Placental pericyte (primary cell): ENCODE measurements around the gene SYTL5. TPM values are rescaled to one million over a fixed set of nuclear protein-coding genes. Genes with fewer than 3 reads are reported as not detected.

ENCODE experiments used
- small RNA-seq: library from RNA; depleted of rRNA; stranded (forward); fragments of <200 nt; gene quantifications from one replicate; pipeline ENCODE3, GENCODE V24; 2012; ENCODE audit warnings: low replicate concordance
- total RNA-seq: library from RNA; depleted of rRNA; stranded (reverse); fragments of >200 nt; gene quantifications from 2 replicates; pipeline ENCODE4 v1.2.3, GENCODE V29; 2012

The SYTL5 gene
- total RNA-seq: 1.5 and 20.9 TPM in 2 replicates

DNA sequence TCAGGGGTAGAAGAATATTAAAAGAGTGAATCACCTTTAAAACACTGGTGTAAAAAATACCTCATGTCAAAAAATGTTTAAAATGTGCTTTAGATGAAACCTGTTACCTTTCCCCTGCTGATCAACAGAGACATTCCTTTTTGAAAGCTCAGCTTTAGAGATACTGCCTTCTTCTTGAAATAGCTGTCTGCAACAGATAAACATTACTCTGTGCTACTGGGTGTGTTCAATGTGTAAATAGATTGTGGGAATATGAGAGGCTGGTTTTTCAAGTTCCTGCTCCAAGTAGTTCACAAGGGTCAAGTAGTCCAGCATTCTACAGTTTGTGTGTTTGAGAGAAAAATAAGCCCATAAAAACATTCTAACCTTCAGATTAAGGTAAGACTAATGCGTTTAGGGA is at the start of gene SYTL5:
Gene SYTL5, plus strand, starts transcription at position 263 of the 400 bp plus-strand sequence. CDS start 27,337 bp downstream, outside the sequence.

Small RNA genes lying within 50 kb of the gene (small RNA-seq; reads per million reads assigned to genes)
- gene MIR548AJ2: not detected

Other genes starting within 250 kb of the SYTL5 start
- under 0.01 and 0.14 TPM in 2 replicates for gene CYBB, start 226.5 kb upstream of the SYTL5 start, total RNA-seq
- 40.0 and 108 TPM in 2 replicates for gene DYNLT3, start 159.0 kb upstream of the SYTL5 start, total RNA-seq
- 46.0 and 64.6 TPM in 2 replicates for gene SRPX, start 214.3 kb downstream of the SYTL5 start, total RNA-seq